Liver (tissue), 9 donors: ENCODE data around the gene EMILIN1. TPM values are rescaled to one million over a fixed set of nuclear protein-coding genes. Genes with fewer than 3 reads are reported as not detected.

Experiments used
- DNase-seq: peaks from one replicate; pipeline ENCODE4 v3.0.0-alpha.2; 2017; ENCODE audit warnings: low spot score
- H3K27ac ChIP-seq, 2 donors: one replicate each; pipeline ENCODE4 v1.7.0; 2013; ENCODE audit warnings: inconsistent platforms in 2 of 2, low read length in 2 of 2, control low read depth in 1 of 2, low read depth in 1 of 2, mild to moderate bottlenecking in 1 of 2
- H3K27me3 ChIP-seq, 4 donors: one replicate each; pipeline versions ENCODE4 v1.6.1 to v1.7.0; 2013; ENCODE audit warnings: low read length in 3 of 4, inconsistent platforms in 1 of 4, mild to moderate bottlenecking in 1 of 4, moderate library complexity in 1 of 4; ENCODE audit not compliant: control insufficient read depth in 4 of 4, insufficient read depth in 4 of 4
- H3K36me3 ChIP-seq, 4 donors: one replicate each; pipeline versions ENCODE4 v1.6.1 to v1.7.0; 2013; ENCODE audit warnings: low read length in 3 of 4, mild to moderate bottlenecking in 3 of 4, low read depth in 1 of 4, moderate library complexity in 1 of 4; ENCODE audit not compliant: control insufficient read depth in 4 of 4, insufficient read depth in 3 of 4
- H3K4me1 ChIP-seq, 4 donors: one replicate each; pipeline versions ENCODE4 v1.6.1 to v1.7.0; 2013; ENCODE audit warnings: low read length in 3 of 4, mild to moderate bottlenecking in 3 of 4, moderate library complexity in 1 of 4; ENCODE audit not compliant: control insufficient read depth in 4 of 4, insufficient read depth in 4 of 4
- H3K4me3 ChIP-seq, 3 donors: one replicate each; pipeline versions ENCODE4 v1.6.1 to v1.7.0; 2013; ENCODE audit warnings: low read length in 3 of 3, control low read depth in 1 of 3, low read depth in 1 of 3, mild to moderate bottlenecking in 1 of 3
- H3K9ac ChIP-seq, 2 donors: one replicate each; pipeline ENCODE4 v1.7.0; 2013; ENCODE audit warnings: low read length in 2 of 2, mild to moderate bottlenecking in 2 of 2, moderate library complexity in 2 of 2, control low read depth in 1 of 2, low read depth in 1 of 2
- H3K9me3 ChIP-seq, 4 donors: one replicate each; pipeline versions ENCODE4 v1.6.1 to v1.7.0; 2013; ENCODE audit warnings: low read length in 3 of 4; ENCODE audit not compliant: control insufficient read depth in 4 of 4
- ATF3 ChIP-seq: IDR thresholded peaks from 2 replicates; pipeline ENCODE4 v1.6.1; 2016; ENCODE audit warnings: antibody characterized with exemption
- CTCF ChIP-seq: fragments of 150-350 bp; IDR thresholded peaks from 2 replicates; pipeline ENCODE4 v1.5.1; 2017; ENCODE audit warnings: improper control_type of control experiment, low read depth, low read length; ENCODE audit not compliant: missing input control
- EGR1 ChIP-seq, 2 donors: IDR thresholded peaks; 2 replicates each; pipeline ENCODE4 v1.6.1; 2016 to 2018; ENCODE audit warnings: antibody characterized with exemption in 2 of 2, low read depth in 2 of 2
- FOXA1 ChIP-seq: IDR thresholded peaks from 2 replicates; pipeline ENCODE4 v1.6.1; 2016; ENCODE audit warnings: antibody characterized with exemption
- FOXA2 ChIP-seq: IDR thresholded peaks from 2 replicates; pipeline ENCODE4 v1.6.1; 2016; ENCODE audit warnings: antibody characterized with exemption
- GABPA ChIP-seq, 2 donors: IDR thresholded peaks in 1 of 2; conservative IDR thresholded peaks in 1 of 2; 2 replicates each; pipeline ENCODE4 v1.6.1; 2016; ENCODE audit warnings: antibody characterized with exemption in 2 of 2, mild to moderate bottlenecking in 1 of 2, moderate library complexity in 1 of 2
- JUND ChIP-seq, 2 donors: IDR thresholded peaks; 2 replicates each; pipeline ENCODE4 v1.6.1; 2016; ENCODE audit warnings: antibody characterized with exemption in 2 of 2
- MAX ChIP-seq: IDR thresholded peaks from 2 replicates; pipeline ENCODE4 v1.6.1; 2016; ENCODE audit warnings: antibody characterized with exemption
- NR2F2 ChIP-seq: IDR thresholded peaks from 2 replicates; pipeline ENCODE4 v1.6.1; 2016; ENCODE audit warnings: antibody characterized with exemption
- RAD21 ChIP-seq, 2 donors: IDR thresholded peaks; 2 replicates each; pipeline ENCODE4 v1.6.1; 2016; ENCODE audit warnings: antibody characterized with exemption in 2 of 2, mild to moderate bottlenecking in 2 of 2
- REST ChIP-seq: IDR thresholded peaks from 2 replicates; pipeline ENCODE4 v1.6.1; 2016; ENCODE audit warnings: antibody characterized with exemption, mild to moderate bottlenecking
- RXRA ChIP-seq, 2 donors: IDR thresholded peaks; 2 replicates each; pipeline ENCODE4 v1.6.1; 2017 to 2018; ENCODE audit warnings: antibody characterized with exemption in 2 of 2, mild to moderate bottlenecking in 1 of 2
- SP1 ChIP-seq: IDR thresholded peaks from 2 replicates; pipeline ENCODE4 v1.6.1; 2018; ENCODE audit warnings: antibody characterized with exemption, mild to moderate bottlenecking
- ZBTB33 ChIP-seq: IDR thresholded peaks from 2 replicates; pipeline ENCODE4 v1.6.1; 2016; ENCODE audit warnings: antibody characterized with exemption
- WGBS: extraction: QIAGEN DNeasy Blood & Tissue Kit; methylation state at CpG from one replicate; pipeline ENCODE4 v1.1.7; 2013; 5-methylcytosine and 5-hydroxymethylcytosine counted together
- polyA plus RNA-seq, 2 donors: library from polyadenylated mRNA; stranded (reverse) in 1 of 2; unstranded in 1 of 2; fragments of 200-250 nt in 1 of 2; fragments of >200 nt in 1 of 2; fragmentation: Nextera tagmentation in 1 of 2; extraction: Ambion mirVana in 1 of 2; gene quantifications; one replicate each; pipeline versions ENCODE4 v1.2.1 to v1.2.3, GENCODE V29; 2013 to 2015
- total RNA-seq, 2 donors: library from RNA; depleted of rRNA; stranded (reverse); fragments of >200 nt; gene quantifications; one replicate each; pipeline ENCODE4 v1.2.3, GENCODE V29; 2014
- donor health status: healthy.
- donor health status: healthy.
- donor health status: healthy.
- donor health status: healthy.
- donor health status: healthy.

Gene EMILIN1
- total RNA-seq (10 to 100 TPM; 24.8 to 26.1 TPM), polyA plus RNA-seq (10 to 100 TPM in 1 of 2 donors, 1 to 10 TPM in 1; 3.4 to 23.1 TPM)

GRCh38 chr2:27078267-27079194, at the start of gene EMILIN1:
TSS of gene EMILIN1 (plus strand) at chr2:27078615. CDS start at chr2:27079066, 451 bp downstream.
- peak within 1 kb of the TSS; percentile 65 to 74 for H3K27ac ChIP-seq
- no peaks in the 10 kb centered on the region for H3K36me3 ChIP-seq
- H3K9ac ChIP-seq: no peak within 1 kb of the TSS
- WGBS: 63% methylated on average over 41 of the region's 41 CpGs
- H3K27me3 ChIP-seq: no peaks in the 10 kb centered on the region
- no peak for DNase-seq
- TF ChIP-seq RAD21 (IDR thresholded peaks at IDR 0.05) (peak in 1 of 2 donors; percentile 17), MAX (no peak), ZBTB33 (no peak), SP1 (peak; percentile 43), CTCF (no peak), NR2F2 (peak; percentile 84), RXRA (IDR thresholded peaks at IDR 0.05) (peak; percentile 46 to 63), REST (no peak), JUND (IDR thresholded peaks at IDR 0.05) (no peak), ATF3 (no peak), GABPA (IDR thresholded peaks at IDR 0.05 in 1 of 2, conservative IDR thresholded peaks at IDR 0.05 in 1 of 2) (no peak), FOXA2 (no peak), EGR1 (IDR thresholded peaks at IDR 0.05; ENCODE audit: low read depth in 2 of 2) (no peak), FOXA1 (no peak)
- H3K9me3 ChIP-seq: no peaks in the 10 kb centered on the region
- H3K4me1 ChIP-seq: peaks cover 9 to 38% (median 15%) of the 10 kb centered on the region in 4 donors
- peak within 1 kb of the TSS in 1 of 3 donors; percentile 37 for H3K4me3 ChIP-seq
